GM19463 (cell line): Measurements from ENCODE around the gene BCL2L12.

Experiments used
- ATAC-seq: cut with Tn5 transposase; IDR thresholded peaks from one replicate; pipeline ENCODE4 v1.9.1; 2021; ENCODE audit warnings: mild to moderate bottlenecking, moderate library complexity; ENCODE audit not compliant: unreplicated experiment

The BCL2L12 gene

DNA sequence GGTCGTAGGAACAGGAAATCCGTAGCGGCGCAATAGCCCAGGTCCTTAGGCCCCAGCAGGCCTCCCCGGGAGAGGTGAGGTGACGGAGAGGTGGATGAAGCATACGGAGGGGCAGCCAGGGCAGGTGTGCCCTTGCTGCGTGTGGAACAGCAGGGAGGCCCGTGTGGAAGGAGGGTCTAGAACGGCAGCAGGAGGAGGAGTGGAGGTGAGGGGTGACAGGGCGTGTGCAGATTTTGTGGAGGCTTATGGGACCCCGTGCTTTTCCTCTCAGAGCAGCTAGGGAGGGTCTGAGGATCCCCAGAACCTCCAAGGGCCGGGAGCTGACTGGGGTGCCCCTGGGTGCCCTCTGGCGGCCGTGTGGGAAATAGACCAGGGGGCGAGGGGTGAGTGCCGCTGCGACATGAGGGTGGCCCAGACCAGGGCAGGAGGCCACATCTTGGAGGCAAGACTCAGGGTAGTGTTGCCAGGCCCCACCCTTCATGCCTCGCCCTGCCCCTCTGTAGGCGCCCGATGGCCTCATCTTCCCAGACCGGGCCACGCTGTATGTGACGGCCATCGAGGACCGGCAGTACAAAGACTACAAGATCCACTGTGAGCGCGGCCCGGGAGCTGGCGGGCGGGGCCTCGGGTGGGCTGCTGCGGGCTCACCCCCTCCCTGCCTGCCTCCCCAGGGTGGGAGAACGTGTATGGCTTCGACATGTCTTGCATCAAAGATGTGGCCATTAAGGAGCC is 18.7 kb downstream of the BCL2L12 start:
- ATAC-seq: no peak

DNA sequence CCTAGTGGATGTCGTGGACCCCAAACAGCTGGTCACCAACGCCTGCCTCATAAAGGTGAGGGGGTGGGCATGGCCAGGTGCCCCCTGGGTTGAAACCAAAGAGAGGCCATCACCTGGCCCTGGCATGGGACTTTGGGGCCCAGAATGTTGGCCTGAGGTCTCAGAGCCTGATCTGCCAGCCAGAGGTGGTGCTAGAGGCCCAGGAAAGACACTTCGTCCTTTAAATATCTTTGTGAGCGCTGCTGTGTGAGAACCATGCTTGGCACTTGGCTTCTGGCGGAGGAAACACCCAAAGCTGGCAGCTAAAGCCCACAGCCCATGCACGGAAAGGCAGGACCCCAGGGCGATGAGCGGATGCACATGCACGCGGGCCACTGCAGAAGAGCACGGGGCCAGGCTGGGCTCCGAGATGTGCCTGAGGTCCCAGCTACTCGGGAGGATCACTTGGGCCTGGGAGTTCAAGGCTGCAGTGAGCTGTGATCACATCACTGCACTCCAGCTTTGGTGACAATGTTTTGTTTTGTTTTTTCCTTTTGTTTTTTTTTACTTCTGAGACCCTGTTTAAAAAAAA is 19.3 kb downstream of the BCL2L12 start:
- ATAC-seq: no peak

DNA sequence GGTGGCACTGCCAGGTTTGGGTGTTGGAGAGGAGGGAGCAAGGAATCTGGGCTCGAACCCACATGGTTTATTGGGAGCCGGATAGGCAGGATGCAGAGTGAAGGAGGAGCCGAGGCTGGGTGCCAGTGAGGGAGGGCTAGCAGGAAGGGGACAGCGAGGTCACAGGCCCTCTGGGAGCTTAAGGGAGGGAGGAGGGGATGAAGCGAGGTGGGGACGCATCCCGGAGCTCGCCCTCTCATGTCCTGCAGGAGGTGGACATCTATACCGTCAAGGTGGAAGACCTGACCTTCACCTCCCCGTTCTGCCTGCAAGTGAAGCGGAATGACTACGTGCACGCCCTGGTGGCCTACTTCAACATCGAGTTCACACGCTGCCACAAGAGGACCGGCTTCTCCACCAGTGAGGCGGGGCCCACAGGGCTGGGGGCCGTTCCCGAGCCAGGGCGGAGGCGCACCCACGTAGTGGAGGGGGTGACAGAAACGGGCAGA is 20.2 kb downstream of the BCL2L12 start:
- ATAC-seq: no peak

DNA sequence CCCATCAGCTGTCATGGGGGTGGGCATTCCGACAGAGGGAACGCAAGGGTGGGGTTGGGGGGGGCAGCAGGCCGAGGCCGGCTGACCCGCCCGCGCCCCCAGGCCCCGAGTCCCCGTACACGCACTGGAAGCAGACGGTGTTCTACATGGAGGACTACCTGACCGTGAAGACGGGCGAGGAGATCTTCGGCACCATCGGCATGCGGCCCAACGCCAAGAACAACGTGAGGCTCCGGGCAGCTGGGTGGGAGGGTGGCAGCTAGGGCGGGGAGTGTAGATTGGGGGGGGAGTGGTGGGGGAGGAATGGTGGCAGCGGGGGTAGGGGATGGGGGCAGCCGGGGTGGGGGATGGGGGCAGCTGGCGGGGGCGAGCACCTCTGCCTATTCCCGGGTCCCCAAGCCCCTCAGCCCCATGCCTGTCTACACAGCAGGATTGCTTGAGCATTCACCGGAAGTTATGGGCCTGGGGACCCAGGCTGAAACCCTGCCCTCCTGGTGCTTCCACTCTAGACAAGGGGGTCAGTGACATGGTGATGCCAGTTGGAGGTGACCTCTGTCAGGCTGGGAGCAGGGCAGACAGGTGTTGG is 20.9 kb downstream of the BCL2L12 start:
- ATAC-seq: no peak

DNA sequence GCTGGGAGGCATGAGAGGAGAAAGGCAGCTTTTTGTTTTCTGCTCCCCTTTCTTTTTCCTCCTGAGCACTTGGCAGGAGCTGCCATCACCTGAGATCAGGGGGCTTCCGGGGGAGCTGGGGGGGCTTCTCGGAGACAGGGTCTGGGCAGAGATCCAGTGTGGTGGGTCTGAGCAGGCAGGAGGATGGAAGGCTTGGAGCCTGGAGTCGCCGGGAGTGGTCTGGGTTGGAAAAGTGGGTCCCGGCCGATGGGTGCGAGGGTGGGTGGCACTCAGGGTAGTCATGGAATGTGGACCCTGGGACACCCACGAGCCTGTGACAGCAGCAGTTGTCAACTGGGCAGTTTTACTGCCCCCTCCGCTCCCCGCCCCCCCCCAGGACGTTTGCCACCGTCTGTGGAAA is 21.4 kb downstream of the BCL2L12 start:
- ATAC-seq: no peak

DNA sequence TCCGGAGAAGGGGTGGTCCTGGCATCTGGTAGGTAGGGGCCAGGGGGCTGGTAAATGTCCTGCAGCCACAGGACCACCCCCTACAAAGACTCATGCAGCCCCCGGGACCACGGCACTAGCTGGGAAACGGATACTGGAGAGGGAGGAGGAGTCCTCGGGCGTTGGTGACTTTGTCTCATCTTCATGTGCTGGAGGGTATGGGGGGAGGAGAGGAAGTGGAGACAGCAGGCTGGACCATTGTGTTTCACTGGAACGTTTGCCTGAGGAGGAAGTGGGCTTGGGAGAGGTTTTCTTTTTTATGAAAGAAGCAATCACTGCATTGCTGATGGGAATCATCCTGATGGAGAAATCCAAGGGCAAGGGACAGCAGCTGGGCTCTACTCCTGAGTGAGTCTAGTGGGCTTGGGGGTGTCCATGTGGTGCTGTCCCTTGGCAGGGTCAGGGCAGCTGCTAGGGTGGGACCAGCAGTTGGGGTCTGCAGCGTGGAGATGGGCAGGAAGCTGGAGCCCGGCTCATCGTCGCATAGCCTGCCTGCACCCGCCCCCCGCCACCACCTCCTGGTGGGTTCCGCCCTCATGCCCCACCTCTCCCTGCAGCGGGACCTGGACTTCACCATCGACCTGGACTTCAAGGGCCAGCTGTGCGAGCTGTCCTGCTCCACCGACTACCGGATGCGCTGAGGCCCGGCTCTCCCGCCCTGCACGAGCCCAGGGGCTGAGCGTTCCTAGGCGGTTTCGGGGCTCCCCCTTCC is 22.0 kb downstream of the BCL2L12 start:
- ATAC-seq: no peak

DNA sequence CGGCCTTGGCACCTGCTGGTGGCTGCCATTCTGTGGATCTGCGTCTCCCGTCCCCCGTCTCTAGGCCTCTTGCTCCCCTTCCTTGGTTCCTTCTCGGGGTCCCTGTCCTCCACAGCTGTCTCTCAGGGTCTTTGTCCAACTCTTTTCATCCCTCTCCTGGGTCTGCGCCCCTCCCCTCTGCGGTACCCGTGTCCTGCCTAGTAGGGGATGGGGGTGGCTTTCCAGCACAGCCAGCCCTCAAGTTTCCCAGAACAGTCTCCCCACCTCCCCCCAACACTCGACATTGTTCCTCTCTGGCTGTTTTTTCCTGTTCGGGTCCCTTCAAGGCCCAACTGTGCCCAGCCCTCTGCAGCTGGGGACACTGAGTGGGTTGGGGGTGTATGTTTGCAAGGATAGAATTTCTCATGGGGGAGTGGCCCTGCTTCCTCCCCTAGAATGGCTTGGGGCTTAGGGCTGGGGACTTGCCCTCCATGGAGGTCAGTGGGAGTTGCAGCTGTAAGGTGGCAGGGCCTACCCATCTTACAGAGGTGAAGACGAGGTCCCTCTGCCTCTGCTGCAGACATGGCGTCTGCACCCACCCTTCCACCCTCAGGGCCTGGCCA is 22.9 kb downstream of the BCL2L12 start:
- no peak for ATAC-seq

DNA sequence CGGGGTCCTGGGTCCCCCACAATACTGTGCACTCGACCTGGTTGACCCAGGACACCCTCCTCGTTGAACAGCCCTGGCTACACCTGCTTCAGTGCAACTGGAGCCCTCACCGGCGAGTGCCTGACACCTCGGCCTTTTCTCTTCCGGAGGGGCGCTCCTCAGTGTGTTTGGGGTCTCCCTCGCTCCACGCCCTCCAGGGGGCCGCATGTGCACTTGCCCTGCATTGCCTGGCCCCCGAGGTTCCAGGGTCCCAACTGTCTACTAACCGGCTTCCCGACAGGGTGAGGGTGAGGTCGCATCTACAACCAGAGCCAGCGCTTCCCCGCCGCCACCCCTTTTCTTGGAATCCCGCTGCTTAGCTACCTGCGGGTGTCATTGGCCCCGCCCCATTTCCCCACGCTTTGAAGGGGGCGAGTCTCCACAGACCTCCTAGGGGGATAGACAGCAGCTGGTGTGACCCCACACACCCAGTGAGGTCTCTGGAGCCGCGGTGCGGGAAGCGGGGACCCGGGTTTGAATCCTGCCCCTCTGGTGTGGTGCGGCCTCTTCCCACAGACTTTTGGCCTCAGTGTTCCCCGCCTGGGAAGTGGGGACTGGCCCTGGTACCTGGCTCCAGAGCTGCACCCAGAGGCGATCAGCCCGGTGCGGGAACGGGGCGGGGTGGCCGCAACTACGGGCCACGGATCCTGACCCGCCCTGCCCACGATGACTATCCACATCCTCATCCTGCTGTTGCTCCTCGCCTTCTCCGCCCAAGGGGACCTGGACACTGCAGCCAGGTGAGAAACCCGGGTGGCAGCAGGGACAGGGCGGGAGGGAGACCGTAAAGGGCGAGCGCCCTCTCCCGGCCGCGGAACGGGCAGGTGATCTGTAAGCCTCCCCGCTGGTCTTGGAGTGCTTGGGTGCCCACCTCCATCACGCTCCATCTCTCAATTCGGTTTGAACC is 23.7 kb downstream of the BCL2L12 start, which contains the start of gene ADM5:
TSS of gene ADM5 (plus strand) at position 462 of the 946 bp plus-strand sequence. CDS start at position 706, 244 bp downstream.
- ATAC-seq: no peak

DNA sequence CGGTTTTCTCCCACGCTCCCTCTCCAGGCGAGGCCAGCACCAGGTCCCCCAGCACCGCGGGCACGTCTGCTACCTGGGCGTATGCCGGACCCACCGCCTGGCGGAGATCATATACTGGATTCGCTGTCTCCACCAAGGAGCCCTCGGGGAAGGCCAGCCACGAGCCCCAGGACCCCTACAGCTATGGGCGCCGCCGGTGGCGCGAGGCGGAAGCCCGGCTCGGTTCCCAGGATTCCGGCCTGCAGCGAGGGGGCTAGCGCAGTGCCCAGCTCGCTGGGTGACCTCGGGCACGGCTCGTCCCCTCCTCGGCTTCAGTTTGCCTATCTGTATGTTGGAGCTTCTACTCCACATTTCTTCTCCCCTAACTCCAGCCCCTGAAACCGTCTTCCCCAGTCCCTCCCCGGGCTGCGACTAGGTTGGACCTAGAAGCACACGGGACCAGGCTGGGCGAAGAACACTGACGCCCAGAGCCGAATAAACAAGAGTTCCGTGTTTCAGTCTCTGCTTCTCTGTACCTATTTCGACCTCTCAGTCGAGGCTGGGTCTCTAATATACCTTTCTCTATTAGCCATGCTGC is 24.4 kb downstream of the BCL2L12 start:
- no peak for ATAC-seq

DNA sequence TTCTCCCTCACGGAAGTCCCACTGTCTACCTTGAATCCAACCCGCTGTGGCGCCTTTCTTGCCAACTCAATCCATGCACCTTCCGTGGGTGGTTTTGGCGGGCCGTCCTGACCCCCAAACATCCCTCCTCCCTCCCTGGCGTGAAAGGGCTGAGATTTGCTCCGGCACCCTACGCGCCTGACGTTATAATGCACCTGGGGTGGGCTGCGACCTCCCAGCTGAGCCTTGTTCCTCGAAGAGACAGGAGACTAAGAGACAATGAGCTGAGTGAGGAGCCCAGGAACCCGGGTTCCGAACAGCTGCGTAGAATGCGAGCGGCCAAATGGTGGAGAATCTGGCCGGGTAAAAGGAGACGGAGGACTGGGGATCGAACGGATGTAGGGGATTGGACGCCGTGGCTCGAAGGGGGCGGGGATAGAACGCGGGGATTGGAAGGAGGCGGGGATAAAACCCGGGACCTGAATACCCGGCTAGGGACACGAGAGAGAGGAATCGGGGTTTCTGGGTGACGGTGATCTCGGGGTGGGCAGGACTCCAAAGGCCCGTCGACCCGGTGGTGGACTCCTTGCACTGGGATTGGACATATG is 25.0 kb downstream of the BCL2L12 start, which contains the start of gene CPT1C:
TSS of gene CPT1C (plus strand) at position 461 of the 587 bp plus-strand sequence. CDS start 1,137 bp downstream, outside the sequence.
- no peak for ATAC-seq

DNA sequence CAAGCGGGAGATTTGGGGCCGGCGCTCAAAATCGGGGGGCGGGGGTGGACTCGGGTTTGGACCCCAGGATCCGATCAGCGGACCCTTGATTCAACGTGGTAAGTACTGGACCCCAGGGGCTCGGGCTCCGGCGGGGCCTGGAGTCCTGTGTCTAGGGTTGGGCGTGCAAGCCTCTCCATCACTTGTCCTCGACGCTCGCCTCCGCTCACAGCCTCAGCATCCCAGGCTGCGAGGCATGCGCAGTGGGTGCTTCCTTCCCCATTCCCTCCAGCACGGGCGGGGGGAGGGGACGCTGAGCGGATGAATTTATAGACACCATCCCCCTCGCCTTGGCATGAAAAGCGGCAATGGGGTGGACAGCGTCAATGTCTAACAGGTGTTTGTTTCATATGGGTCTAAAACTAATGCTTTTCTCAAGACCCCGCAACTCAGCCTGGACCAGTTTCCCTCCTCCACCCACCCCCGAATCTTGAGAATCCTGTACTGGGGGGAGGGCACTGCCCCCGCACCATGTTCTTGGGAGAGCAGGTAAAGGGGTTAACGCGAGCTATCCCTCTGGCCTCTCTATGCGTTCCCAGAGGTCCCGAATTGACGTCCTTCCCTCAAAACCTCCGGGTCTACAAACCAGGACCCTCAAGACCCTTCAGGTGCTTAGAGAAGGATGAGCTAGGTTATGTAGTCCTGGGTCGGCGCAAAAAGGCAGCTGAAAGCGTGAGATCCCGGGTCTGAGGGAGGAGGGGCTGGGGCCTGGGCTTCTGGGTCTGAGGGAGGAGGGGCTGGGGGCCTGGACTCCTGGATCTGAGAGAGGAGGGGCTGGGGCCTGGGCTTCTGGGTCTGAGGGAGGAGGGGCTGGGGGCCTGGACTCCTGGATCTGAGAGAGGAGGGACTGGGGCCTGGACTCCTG is 25.8 kb downstream of the BCL2L12 start:
- no peak for ATAC-seq

DNA sequence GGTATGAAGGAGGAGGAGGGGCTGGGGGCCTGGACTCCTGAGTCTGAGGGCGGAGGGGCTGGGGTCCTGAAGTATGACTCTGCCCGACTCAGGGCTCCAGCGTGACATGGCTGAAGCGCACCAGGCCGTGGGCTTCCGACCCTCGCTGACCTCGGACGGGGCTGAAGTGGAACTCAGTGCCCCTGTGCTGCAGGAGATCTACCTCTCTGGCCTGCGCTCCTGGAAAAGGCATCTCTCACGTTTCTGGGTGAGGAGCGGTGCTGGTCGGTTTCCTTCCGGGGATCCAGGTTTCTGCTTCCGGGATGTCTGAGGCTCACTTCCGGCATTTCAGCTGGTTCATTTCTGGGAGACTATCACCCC is 26.4 kb downstream of the BCL2L12 start:
- ATAC-seq: no peak

DNA sequence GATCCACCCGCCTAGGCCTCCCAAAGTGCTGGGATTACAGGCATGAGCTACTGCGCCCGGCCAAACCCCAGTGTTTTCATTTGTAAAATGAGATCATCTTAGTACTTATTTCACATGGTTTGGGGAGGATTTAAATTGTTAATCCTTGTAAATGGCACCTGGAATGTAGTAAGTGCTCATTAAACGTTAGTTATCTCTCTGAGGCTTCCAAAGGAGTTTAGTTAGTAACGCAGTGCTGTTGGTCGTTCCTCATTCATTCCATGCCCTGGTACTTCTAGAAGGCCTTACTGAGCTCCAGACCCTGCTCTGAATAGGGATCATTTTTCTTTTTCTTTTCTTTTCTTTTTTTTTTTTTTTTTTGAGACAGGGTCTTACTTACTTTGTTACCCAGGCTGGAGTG is 30.4 kb downstream of the BCL2L12 start:
- no peak for ATAC-seq

DNA sequence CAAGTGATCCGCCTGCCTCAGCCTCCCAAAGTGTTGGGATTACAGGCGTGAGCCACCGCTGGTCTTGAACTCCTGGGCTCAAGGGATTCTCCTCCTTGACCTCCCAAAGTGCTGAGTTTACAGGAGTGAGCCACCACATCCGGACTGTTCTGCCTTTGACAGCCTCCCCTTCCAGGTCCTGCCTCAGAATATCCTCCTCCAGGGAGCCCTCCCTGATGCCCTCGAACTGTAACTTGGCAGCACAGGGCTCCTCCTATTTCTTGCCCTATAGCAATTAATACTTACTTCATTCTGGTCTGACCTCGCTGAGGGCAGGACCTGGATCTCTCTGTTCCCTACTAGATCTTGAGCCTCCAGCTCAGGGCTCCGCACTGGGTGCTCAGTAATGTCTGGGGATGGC is 31.1 kb downstream of the BCL2L12 start:
- no peak for ATAC-seq

DNA sequence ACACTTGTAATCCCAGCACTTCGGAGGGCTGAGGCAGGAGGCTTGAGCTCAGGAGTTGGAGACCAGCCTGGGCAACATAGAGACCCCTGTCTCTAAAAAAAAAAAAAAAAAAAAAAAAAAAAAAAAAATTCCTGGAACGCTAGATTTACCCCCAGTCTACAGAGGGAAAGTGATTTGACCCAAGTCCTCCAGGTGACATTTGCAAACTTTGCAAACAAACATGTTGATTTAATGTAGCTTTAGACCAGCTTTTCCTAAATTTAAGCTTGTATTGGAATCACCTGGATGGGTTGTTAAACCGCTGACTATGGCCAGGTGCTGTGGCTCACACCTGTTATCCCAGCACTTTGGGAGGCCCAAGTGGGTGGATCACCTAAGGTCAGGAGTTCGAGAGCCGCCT is 33.6 kb downstream of the BCL2L12 start:
- ATAC-seq: no peak

DNA sequence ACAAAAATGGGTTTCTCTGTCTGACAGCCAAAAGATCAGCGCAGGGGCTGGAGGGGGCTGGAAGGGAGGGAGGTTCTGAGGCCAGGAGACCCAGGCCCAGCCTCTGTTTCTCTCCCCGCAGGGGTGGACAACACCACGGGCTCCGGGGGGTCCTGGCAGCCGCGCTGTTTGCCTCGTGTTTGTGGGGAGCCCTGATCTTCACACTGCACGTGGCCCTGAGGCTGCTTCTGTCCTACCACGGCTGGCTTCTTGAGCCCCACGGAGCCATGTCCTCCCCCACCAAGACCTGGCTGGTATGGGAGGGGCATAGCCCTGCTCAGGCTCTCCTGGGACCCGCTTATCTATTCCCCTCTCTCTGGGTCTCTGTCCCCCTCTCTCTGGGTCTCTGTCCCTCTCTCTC is 34.8 kb downstream of the BCL2L12 start:
- no peak for ATAC-seq

DNA sequence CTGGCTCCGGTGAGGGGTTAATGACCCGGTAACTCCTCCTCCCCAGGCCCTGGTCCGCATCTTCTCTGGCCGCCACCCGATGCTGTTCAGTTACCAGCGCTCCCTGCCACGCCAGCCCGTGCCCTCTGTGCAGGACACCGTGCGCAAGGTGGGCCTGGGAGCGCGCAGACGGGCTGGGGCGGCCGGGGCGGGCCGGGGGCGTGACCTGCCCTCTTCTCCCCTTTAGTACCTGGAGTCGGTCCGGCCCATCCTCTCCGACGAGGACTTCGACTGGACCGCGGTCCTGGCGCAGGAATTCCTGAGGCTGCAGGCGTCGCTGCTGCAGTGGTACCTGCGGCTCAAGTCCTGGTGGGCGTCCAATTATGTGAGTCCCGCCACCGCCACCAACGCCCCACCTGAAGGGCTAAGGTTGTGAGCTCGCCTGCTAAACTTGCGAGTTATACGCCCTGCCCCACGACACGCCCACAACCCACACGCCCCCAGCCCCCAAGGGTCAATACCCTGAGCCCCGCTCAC is 35.6 kb downstream of the BCL2L12 start:
- ATAC-seq: no peak
